HL-60 (cell line): Measurements from ENCODE around the gene YARS1.

ENCODE experiments used
- DNase-seq, 2 experiments: peaks; one replicate each; pipeline ENCODE4 v3.0.0-alpha.2; 2010 to 2020; ENCODE audit warnings: low read depth in 1 of 2, low spot score in 1 of 2
- H3K27ac ChIP-seq: fragments of 250-450 bp; sonication (Bioruptor Pico); replicated peaks from 2 replicates; pipeline ENCODE4 v1.5.1; 2020; ENCODE audit warnings: mild to moderate bottlenecking, moderate library complexity
- H3K27me3 ChIP-seq: fragments of 250-450 bp; sonication (Bioruptor Pico); 2 replicates; pipeline ENCODE4 v1.5.1; 2021; ENCODE audit warnings: mild to moderate bottlenecking, moderate library complexity; ENCODE audit not compliant: insufficient read depth, poor library complexity, severe bottlenecking
- H3K4me3 ChIP-seq: replicated peaks from 2 replicates; pipeline ENCODE4 v1.5.1; 2011; ENCODE audit warnings: mild to moderate bottlenecking, control low read depth, low read length; ENCODE audit not compliant: insufficient read depth
- CTCF ChIP-seq: IDR thresholded peaks from one replicate; pipeline ENCODE4 v1.5.1; 2011; ENCODE audit warnings: low read length, control low read depth, inconsistent platforms; ENCODE audit not compliant: insufficient read depth
- GABPA ChIP-seq: IDR thresholded peaks from 2 replicates; pipeline ENCODE4 v1.6.1; 2012; ENCODE audit warnings: low read depth
- POLR2AphosphoS5 ChIP-seq: IDR thresholded peaks from 2 replicates; pipeline ENCODE4 v1.6.1; 2012; ENCODE audit warnings: low read depth
- REST ChIP-seq: IDR thresholded peaks from 2 replicates; pipeline ENCODE4 v1.6.1; 2012; ENCODE audit warnings: low read depth; ENCODE audit not compliant: insufficient replicate concordance
- SPI1 ChIP-seq: IDR thresholded peaks from 2 replicates; pipeline ENCODE4 v1.6.1; 2012; ENCODE audit warnings: low read depth, mild to moderate bottlenecking, borderline replicate concordance

The YARS1 gene

GRCh38 chr1:32813941-32814739, 3.0 kb downstream of the YARS1 start:
- peak in 1 of 2 experiments; percentile 12 for DNase-seq
- Histone ChIP-seq H3K27me3 (no peaks in the 10 kb centered on the region), H3K4me3 (no peak overlapping the region), H3K27ac (no peak overlapping the region)
- TF ChIP-seq POLR2AphosphoS5 (no peak), REST (no peak), CTCF (no peak), GABPA (no peak), SPI1 (no peak)

GRCh38 chr1:32811917-32812316, 5.2 kb downstream of the YARS1 start:
- H3K27me3 ChIP-seq, result no peaks in the 10 kb centered on the region

More at GRCh38 chr1:32811917-32812316, 5.2 kb downstream of the YARS1 start:
- TF ChIP-seq GABPA (no peak), CTCF (no peak), REST (no peak), POLR2AphosphoS5 (no peak), SPI1 (no peak)
- Histone ChIP-seq H3K4me3 (no peak overlapping the region), H3K27ac (no peak overlapping the region)
- DNase-seq, result no peak
